Cardiac muscle cell (in vitro differentiated cells and primary cell): Measurements from ENCODE around the gene ORAI3. TPM values are rescaled to one million over a fixed set of nuclear protein-coding genes. Genes with fewer than 3 reads are reported as not detected.

ENCODE experiments used
- DNase-seq, 2 donors: peaks; one replicate each; pipeline versions ENCODE4 v3.0.0 to v3.0.0-alpha.2; 2010 to 2017; ENCODE audit warnings: low read depth in 1 of 2, low spot score in 1 of 2
- H3K27ac ChIP-seq: fragments of 200-600 bp; sonication (generic); 2 replicates; pipeline ENCODE4 v1.5.1; 2016
- H3K27me3 ChIP-seq: fragments of 200-600 bp; sonication (generic); 2 replicates; pipeline ENCODE4 v1.6.0; 2016; ENCODE audit warnings: control low read depth
- H3K36me3 ChIP-seq: fragments of 200-600 bp; sonication (generic); 2 replicates; pipeline ENCODE4 v1.5.1; 2016; ENCODE audit warnings: control low read depth
- H3K4me1 ChIP-seq: fragments of 200-600 bp; sonication (generic); 2 replicates; pipeline ENCODE4 v1.8.1; 2017; ENCODE audit warnings: low read depth, mild to moderate bottlenecking, mixed run types
- H3K4me3 ChIP-seq: fragments of 200-600 bp; sonication (generic); 2 replicates; pipeline ENCODE4 v1.5.1; 2016; ENCODE audit warnings: mild to moderate bottlenecking
- H3K9me3 ChIP-seq: fragments of 200-600 bp; sonication (generic); 2 replicates; pipeline ENCODE4 v1.5.1; 2017; ENCODE audit warnings: low read depth, mild to moderate bottlenecking, control low read depth
- polyA plus RNA-seq: library from polyadenylated mRNA; unstranded; fragments of >200 nt; fragmentation: Nextera tagmentation; extraction: Ambion mirVana; gene quantifications from 2 replicates; pipeline ENCODE4 v1.2.1, GENCODE V29; 2016
- total RNA-seq: library from RNA; depleted of rRNA; stranded (reverse); fragments of >200 nt; gene quantifications from 2 replicates; pipeline ENCODE4 v1.2.3, GENCODE V29; 2016
- TF ChIP-seq, protein P1 (sequence below): IDR thresholded peaks from 2 replicates; pipeline ENCODE4 v1.5.1; 2012; ENCODE audit warnings: low read depth, mild to moderate bottlenecking, low read length

ORAI3 gene
- total and polyA plus RNA-seq, 2 experiments from 2014 or later, result 88.5 to 101 TPM

DNA sequence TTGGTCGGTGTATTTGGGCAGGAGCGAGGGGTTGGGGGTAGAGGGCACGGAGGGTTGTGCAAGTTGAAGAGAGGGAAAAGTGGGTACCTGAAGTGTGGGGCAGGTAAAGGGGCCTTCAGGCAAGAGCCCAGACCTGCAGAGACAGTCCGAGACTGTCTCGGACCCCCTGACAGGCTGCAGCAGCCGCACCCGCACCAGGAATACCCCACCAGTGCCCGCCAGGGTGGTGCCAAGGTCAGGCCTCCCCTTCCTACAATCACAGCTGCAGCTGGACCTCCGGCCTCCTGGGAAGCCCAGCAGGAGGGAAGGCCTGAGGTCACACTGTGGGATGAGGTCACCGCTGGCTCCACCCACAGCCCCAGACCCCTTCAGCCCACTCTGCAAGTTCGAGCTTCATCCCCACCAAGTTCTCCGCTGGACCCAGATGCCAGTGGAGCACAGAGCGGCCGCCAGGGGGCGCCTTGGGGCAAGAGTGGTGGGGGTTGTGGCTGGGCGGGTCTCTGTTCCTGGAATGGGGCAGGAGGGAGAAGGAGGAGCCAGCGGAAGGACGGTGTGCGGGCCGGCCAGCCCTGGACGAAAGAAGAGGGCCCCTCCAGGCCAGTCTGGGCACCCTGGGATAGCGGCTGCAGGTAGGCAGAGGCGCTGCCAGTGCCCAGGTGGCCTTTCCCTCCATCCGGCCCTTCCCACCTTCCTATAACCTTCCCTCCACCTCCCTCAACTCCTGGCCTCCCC, 36.0 kb downstream of the ORAI3 start, which contains the start of gene HSD3B7:
TSS of gene HSD3B7 (plus strand) at position 539 of the 732 bp plus-strand sequence. CDS start 452 bp downstream, outside the sequence.
- no peak within 1 kb of the TSS for H3K27ac ChIP-seq
- peak; percentile 85 to 88 for DNase-seq
- TF ChIP-seq, protein P1, sequence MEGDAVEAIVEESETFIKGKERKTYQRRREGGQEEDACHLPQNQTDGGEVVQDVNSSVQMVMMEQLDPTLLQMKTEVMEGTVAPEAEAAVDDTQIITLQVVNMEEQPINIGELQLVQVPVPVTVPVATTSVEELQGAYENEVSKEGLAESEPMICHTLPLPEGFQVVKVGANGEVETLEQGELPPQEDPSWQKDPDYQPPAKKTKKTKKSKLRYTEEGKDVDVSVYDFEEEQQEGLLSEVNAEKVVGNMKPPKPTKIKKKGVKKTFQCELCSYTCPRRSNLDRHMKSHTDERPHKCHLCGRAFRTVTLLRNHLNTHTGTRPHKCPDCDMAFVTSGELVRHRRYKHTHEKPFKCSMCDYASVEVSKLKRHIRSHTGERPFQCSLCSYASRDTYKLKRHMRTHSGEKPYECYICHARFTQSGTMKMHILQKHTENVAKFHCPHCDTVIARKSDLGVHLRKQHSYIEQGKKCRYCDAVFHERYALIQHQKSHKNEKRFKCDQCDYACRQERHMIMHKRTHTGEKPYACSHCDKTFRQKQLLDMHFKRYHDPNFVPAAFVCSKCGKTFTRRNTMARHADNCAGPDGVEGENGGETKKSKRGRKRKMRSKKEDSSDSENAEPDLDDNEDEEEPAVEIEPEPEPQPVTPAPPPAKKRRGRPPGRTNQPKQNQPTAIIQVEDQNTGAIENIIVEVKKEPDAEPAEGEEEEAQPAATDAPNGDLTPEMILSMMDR, result peak; percentile 91
- no peaks in the 10 kb centered on the region for H3K27me3 ChIP-seq
- peaks cover 6% of the 10 kb centered on the region for H3K4me1 ChIP-seq
- no peaks in the 10 kb centered on the region for H3K9me3 ChIP-seq
- H3K36me3 ChIP-seq, result peaks cover 20% of the 10 kb centered on the region
- H3K4me3 ChIP-seq, result no peak within 1 kb of the TSS

DNA sequence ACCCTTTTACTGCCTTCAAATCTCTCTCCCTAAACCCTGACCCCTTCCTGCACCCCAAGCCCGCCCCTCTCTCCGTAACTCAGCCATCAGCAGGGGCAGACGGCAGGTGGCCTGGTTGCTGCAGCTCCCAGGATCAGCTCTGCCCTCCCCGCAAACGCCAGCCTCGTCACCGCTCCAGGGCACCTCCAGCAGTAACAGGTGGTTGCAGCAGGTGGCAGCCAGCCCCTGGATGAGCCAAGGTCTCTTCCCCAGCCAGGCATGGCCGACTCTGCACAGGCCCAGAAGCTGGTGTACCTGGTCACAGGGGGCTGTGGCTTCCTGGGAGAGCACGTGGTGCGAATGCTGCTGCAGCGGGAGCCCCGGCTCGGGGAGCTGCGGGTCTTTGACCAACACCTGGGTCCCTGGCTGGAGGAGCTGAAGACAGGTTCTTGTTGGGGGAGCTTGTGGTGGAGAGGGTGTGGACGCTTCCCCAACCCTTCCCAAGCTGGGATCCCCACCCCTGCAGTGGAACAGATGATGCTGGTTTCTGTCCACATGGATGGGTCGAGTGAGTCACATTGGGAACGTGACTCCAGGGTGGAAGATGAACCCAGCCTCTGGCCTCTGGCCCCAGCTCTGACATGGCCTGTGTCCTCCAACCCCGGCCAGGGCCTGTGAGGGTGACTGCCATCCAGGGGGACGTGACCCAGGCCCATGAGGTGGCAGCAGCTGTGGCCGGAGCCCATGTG, 36.7 kb downstream of the ORAI3 start:
- Histone ChIP-seq H3K36me3 (peaks cover 13% of the 10 kb centered on the region), H3K4me1 (peaks cover 6% of the 10 kb centered on the region), H3K27me3 (no peaks in the 10 kb centered on the region), H3K9me3 (no peaks in the 10 kb centered on the region), H3K27ac (no peak overlapping the region), H3K4me3 (no peak overlapping the region)
- peak in 1 of 2 donors; percentile 43 for DNase-seq
- TF ChIP-seq, protein P1, result no peak

DNA sequence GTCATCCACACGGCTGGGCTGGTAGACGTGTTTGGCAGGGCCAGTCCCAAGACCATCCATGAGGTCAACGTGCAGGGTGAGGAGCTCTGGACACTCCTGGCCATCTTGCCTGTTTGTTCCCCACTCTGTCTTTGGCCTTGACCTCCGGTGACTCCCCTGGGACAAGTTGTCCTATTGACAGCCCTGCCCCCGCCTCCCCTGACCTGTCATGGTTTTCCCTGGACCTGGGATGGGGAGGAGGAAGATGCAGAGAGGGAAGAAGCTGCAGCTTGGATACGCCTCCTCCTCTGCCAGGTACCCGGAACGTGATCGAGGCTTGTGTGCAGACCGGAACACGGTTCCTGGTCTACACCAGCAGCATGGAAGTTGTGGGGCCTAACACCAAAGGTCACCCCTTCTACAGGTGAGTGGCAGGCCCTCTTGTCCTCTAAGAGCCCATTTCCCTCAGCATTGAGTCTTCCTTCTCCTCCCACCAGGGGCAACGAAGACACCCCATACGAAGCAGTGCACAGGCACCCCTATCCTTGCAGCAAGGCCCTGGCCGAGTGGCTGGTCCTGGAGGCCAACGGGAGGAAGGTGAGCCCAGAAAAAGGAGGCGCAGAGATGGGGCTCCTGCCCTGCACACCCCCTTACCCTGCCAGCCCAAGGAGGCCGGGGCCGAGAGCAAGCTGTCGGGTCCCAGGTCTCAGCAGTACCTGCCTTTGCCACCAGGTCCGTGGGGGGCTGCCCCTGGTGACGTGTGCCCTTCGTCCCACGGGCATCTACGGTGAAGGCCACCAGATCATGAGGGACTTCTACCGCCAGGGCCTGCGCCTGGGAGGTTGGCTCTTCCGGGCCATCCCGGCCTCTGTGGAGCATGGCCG, 37.5 kb downstream of the ORAI3 start:
- TF ChIP-seq, protein P1, result no peak
- Histone ChIP-seq H3K27ac (no peak overlapping the region), H3K36me3 (peaks cover 5% of the 10 kb centered on the region), H3K4me1 (peaks cover 6% of the 10 kb centered on the region), H3K9me3 (no peaks in the 10 kb centered on the region), H3K4me3 (no peak overlapping the region), H3K27me3 (no peaks in the 10 kb centered on the region)
- no peak for DNase-seq

DNA sequence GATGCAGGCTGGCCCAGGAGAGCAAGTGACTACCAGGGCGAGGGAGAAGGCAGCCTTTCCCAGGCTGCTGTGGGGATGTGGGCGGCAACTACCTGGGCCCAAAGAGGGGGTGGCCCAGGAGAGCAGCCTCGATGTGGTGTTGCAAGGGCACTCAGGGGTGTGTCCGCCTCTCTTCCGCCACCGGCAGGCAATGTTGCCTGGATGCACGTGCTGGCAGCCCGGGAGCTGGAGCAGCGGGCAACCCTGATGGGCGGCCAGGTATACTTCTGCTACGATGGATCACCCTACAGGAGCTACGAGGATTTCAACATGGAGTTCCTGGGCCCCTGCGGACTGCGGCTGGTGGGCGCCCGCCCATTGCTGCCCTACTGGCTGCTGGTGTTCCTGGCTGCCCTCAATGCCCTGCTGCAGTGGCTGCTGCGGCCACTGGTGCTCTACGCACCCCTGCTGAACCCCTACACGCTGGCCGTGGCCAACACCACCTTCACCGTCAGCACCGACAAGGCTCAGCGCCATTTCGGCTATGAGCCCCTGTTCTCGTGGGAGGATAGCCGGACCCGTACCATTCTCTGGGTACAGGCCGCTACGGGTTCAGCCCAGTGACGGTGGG, 38.8 kb downstream of the ORAI3 start:
- H3K27ac ChIP-seq, result no peak overlapping the region

More for the DNA sequence above, 38.8 kb downstream of the ORAI3 start:
- no peak for DNase-seq
- Histone ChIP-seq H3K4me1 (peaks cover 6% of the 10 kb centered on the region), H3K4me3 (no peak overlapping the region), H3K27me3 (no peaks in the 10 kb centered on the region), H3K36me3 (no peaks in the 10 kb centered on the region), H3K9me3 (no peaks in the 10 kb centered on the region)
- TF ChIP-seq, protein P1, result no peak
